ENCODE data around the gene PRXL2A. TPM values are rescaled to one million over a fixed set of nuclear protein-coding genes. Genes with fewer than 3 reads are reported as not detected.

The PRXL2A gene
- total RNA-seq, 4 donors from 2014 or later: 19.0 to 29.2 (median 22.5) TPM

DNA sequence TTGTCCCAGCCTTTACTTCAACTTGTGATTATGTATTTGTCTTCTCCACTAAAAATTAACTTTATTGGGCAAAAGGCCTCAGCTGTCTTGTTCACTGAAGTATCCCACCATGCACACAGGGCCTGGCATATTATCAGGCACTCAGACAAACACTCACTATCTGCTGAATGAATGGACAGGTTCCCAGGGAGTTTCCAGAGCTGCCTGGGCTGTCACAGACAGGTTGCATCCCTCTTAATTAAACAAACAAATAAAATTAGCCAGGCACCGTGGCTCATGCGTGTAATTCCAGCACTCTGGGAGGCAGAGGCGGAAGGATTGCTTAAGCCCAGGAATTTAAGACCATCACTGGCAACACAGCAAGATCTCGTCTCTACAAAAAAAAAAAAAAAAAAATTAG, 44.3 kb downstream of the PRXL2A start:
- Histone ChIP-seq H3K27ac (peak overlapping the region in 3 of 4 donors; percentile 85 to 92 (median 91)), H3K4me1 (peaks cover 15 to 19% of the 10 kb centered on the region in 2 donors), H3K36me3 (no peaks in the 10 kb centered on the region), H3K27me3 (no peaks in the 10 kb centered on the region), H3K4me3 (no peak overlapping the region), H3K9me3 (no peaks in the 10 kb centered on the region)
- in situ Hi-C loops (cut with MboI; ENCODE audit: low sequenced_read_pairs in 4 of 4) (no loop called here), intact Hi-C loops (cut with DNase I; ENCODE audit: low total_unique reads) (loop anchor here (5.0 kb wide), 1 partner anchor 45 kb away; the partner anchor contains the start of gene PRXL2A)
- no peak for TF ChIP-seq CTCF (IDR thresholded peaks at IDR 0.05 in 4 of 5, conservative IDR thresholded peaks at IDR 0.05 in 1 of 5)
- no peak for TF ChIP-seq POLR2A (IDR thresholded peaks at IDR 0.05)
- DNase-seq: no peak
- ATAC-seq: no peak

- Histone ChIP-seq H3K36me3 (no peaks in the 10 kb centered on the region), H3K4me3 (peak overlapping the region; percentile 48 to 57 (median 53)), H3K27ac (peak overlapping the region; percentile 85 to 92 (median 91)), H3K4me1 (peaks cover 17 to 23% of the 10 kb centered on the region in 2 donors), H3K9me3 (no peaks in the 10 kb centered on the region), H3K27me3 (no peaks in the 10 kb centered on the region)
- no peak for ATAC-seq
- no peak for DNase-seq
- in situ Hi-C loops (cut with MboI; ENCODE audit: low sequenced_read_pairs in 4 of 4) (no loop called here), intact Hi-C loops (cut with DNase I; ENCODE audit: low total_unique reads) (loop anchor here (5.0 kb wide), 1 partner anchor 46 kb away; the partner anchor contains the start of gene PRXL2A)
- peak in 1 of 5 experiments; percentile 10 for TF ChIP-seq CTCF (IDR thresholded peaks at IDR 0.05 in 4 of 5, conservative IDR thresholded peaks at IDR 0.05 in 1 of 5)
- TF ChIP-seq POLR2A (IDR thresholded peaks at IDR 0.05): no peak
These were observed 44.9 kb downstream of the PRXL2A start for GRCh38 chr10:80453056-80453841.

GRCh38 chr10:80453842-80454512, 45.6 kb downstream of the PRXL2A start, which contains the start of gene TSPAN14:
Gene TSPAN14, plus strand, starts transcription at chr10:80454310. Its CDS starts 34,924 bp downstream, at chr10:80489234.
- Histone ChIP-seq H3K4me3 (peak within 1 kb of the TSS; percentile 73 to 95 (median 86)), H3K36me3 (no peaks in the 10 kb centered on the region), H3K9me3 (no peaks in the 10 kb centered on the region), H3K4me1 (peaks cover 24 to 31% of the 10 kb centered on the region in 2 donors), H3K27me3 (no peaks in the 10 kb centered on the region), H3K27ac (peak within 1 kb of the TSS; percentile 94 to 96 (median 95))
- TF ChIP-seq CTCF (IDR thresholded peaks at IDR 0.05 in 4 of 5, conservative IDR thresholded peaks at IDR 0.05 in 1 of 5) (peak in 1 of 5 experiments; percentile 6), POLR2A (IDR thresholded peaks at IDR 0.05) (peak; percentile 55 to 68)
- intact Hi-C loops (cut with DNase I; ENCODE audit: low total_unique reads) (loop anchor here (2.0 to 5.0 kb wide), 2 partner anchors 47 to 51 kb away; partner anchors contain the start of gene PRXL2A), in situ Hi-C loops (cut with MboI; ENCODE audit: low sequenced_read_pairs in 4 of 4) (no loop called here)
- ATAC-seq (peak; percentile 79 to 82), DNase-seq (peak; percentile 67 to 79)

- TF ChIP-seq POLR2A (IDR thresholded peaks at IDR 0.05) (no peak), CTCF (IDR thresholded peaks at IDR 0.05 in 4 of 5, conservative IDR thresholded peaks at IDR 0.05 in 1 of 5) (no peak)
- DNase-seq (no peak), ATAC-seq (peak; percentile 50 to 52)
- Histone ChIP-seq H3K36me3 (no peaks in the 10 kb centered on the region), H3K4me3 (peak overlapping the region; percentile 73 to 95 (median 86)), H3K4me1 (peaks cover 25 to 38% of the 10 kb centered on the region in 2 donors), H3K27ac (peak overlapping the region; percentile 94 to 96 (median 95)), H3K27me3 (no peaks in the 10 kb centered on the region), H3K9me3 (no peaks in the 10 kb centered on the region)
- intact Hi-C loops (cut with DNase I; ENCODE audit: low total_unique reads) (loop anchor here (2.0 to 5.0 kb wide), 3 partner anchors 47 to 377 kb away; partner anchors contain the start of genes PRXL2A and TMEM254), in situ Hi-C loops (cut with MboI; ENCODE audit: low sequenced_read_pairs in 4 of 4) (loop anchor here in 1 of 4 donors (5.0 kb wide), 1 partner anchor 43 kb away; no protein-coding TSS in a partner anchor)
These were observed 46.4 kb downstream of the PRXL2A start for GRCh38 chr10:80454513-80455460.
